T-helper 2 cell treated with Interferon-gamma antibody and Interleukin-4, amounts not matched to agents 5 μg/mL and 100 μg/mL, for 36 hours (primary cell): ENCODE measurements around the gene PRPS1.
A peak's percentile ranks its signal among the peaks of the same experiment; 100 is the strongest.
"Not testable (repeated sequence)": the region's sequence is repeated elsewhere in the genome, so short reads cannot be mapped to it uniquely, and the experiment has no call there.

Source experiments
- DNase-seq: peaks from one replicate; pipeline ENCODE4 v3.0.0; 2021; ENCODE audit warnings: low spot score
- H3K27ac Mint-ChIP-seq: one replicate; pipeline ENCODE4 v1.8.0; 2021; ENCODE audit warnings: mild to moderate bottlenecking, mixed read lengths
- H3K27me3 Mint-ChIP-seq: one replicate; pipeline ENCODE4 v1.8.0; 2021; ENCODE audit warnings: low read depth, mixed read lengths
- H3K36me3 Mint-ChIP-seq: one replicate; pipeline ENCODE4 v1.8.0; 2021; ENCODE audit warnings: low read depth, mixed read lengths
- H3K4me1 Mint-ChIP-seq: one replicate; pipeline ENCODE4 v1.8.0; 2021; ENCODE audit warnings: low read depth, mixed read lengths
- H3K4me3 Mint-ChIP-seq: one replicate; pipeline ENCODE4 v1.8.0; 2022; ENCODE audit warnings: mild to moderate bottlenecking, moderate library complexity, mixed read lengths
- H3K9me3 Mint-ChIP-seq: one replicate; pipeline ENCODE4 v1.8.0; 2021; ENCODE audit warnings: mixed read lengths

Gene PRPS1

DNA sequence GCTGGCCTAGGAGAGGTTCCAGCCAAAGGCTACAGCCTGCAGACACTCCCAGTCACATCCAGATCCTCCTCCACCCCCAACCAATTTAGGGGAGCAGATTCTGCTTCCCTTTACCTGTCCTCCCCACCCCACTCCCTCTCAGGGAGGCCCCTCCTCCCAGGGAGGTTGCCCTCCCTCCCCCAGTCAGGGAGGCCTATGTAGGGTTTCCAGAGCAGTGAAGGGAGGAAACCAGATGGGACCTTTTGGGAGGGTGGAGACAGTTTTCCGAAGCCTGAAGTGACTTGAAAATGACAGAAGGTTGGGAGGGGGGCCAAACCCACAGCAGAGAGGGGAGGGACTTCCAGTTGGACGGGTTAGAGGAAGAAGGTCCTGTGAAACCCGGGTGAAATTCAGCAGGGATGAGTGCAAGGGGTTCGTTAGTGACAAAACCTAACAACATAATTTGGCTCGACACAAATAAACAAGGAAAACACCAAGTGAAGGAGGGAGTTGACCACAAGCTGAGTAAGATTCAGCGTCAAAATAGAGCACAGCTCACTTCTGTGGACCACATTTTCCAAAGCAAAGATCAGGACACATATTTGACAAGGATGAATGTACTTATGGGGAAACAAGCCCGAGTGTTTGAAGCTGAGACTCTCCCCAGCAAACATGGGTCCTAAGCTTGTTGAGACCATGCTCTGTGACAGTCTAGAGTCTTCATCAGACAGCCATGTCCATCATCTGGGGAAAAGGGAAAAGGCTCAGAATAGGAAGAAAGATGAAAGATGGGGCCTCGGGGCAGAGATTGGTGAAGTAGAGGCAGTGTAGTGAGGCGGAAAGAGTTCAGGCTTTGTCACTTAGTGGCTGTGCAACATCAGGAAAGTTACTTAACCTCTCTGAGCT lies 46.4 kb downstream of the PRPS1 start:
- Mint-ChIP-seq H3K4me1 (peaks cover 40% of the 10 kb centered on the region), H3K27ac (peak overlapping the region; percentile 97), H3K9me3 (no peaks in the 10 kb centered on the region), H3K36me3 (peaks cover 4% of the 10 kb centered on the region), H3K4me3 (peak overlapping the region; percentile 93), H3K27me3 (no peaks in the 10 kb centered on the region)
- peak; percentile 45 for DNase-seq

DNA sequence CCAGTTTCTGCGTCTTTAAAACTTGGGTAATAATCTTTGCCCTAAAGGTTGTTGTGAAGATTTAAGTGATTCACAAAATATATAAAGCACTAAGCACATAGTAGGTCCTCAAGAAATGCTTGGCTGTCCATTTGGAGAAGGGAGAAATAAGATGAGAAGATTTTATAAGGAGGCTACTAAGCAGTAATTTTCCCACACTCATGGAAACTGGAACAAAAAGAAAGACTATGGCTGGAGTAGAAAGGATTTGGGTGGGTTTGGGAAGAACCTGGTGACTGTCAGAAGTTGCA lies 47.0 kb downstream of the PRPS1 start:
- Mint-ChIP-seq H3K9me3 (no peaks in the 10 kb centered on the region), H3K27me3 (no peaks in the 10 kb centered on the region), H3K4me3 (peak overlapping the region; percentile 93), H3K27ac (peak overlapping the region; percentile 97), H3K36me3 (peaks cover 4% of the 10 kb centered on the region), H3K4me1 (peaks cover 44% of the 10 kb centered on the region)
- no peak for DNase-seq

DNA sequence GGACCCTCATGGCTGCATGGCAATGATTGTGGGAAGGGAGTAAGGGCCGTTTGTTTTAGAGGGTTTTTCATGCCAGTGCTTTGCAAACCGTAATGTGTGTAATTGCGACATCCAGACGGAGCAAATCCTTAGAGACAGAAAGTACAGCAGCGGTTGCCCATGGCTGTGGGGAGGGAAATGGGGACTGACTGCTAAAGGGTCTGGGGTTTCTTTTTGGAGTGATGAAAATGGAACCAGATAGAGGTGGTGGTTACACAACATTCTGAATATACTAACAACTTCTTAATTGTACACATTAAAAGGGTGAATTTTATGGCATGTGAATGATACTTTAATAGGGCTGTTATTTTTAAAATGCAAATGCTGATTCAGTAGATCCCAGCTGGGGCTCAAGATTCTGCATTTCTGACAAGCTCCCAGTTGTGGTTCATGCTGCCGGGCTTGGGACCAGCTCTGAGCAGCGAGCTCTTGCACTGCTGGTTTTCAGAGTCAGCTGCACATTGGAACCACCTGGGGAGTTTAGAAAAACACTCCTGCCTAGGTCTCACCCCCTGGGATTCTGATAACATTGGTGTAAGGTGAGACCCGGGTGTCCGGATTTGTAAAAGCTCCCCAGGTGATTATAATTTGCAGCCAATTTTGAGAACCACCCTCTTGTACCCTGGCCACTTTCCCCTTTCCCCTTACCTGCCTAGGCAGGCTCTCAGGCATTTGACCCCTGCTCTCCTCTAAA lies 47.7 kb downstream of the PRPS1 start:
- peak overlapping the region; percentile 97 for H3K27ac Mint-ChIP-seq
- H3K27me3 Mint-ChIP-seq: no peaks in the 10 kb centered on the region
- peak overlapping the region; percentile 93 for H3K4me3 Mint-ChIP-seq
- H3K4me1 Mint-ChIP-seq: peaks cover 44% of the 10 kb centered on the region
- H3K36me3 Mint-ChIP-seq: peaks cover 4% of the 10 kb centered on the region
- DNase-seq: no peak
- no peaks in the 10 kb centered on the region for H3K9me3 Mint-ChIP-seq

- H3K36me3 Mint-ChIP-seq: peaks cover 4% of the 10 kb centered on the region
- peak overlapping the region; percentile 97 for H3K27ac Mint-ChIP-seq
- H3K9me3 Mint-ChIP-seq: no peaks in the 10 kb centered on the region
- DNase-seq: peak; percentile 58
- peaks cover 44% of the 10 kb centered on the region for H3K4me1 Mint-ChIP-seq
- H3K4me3 Mint-ChIP-seq: peak overlapping the region; percentile 93
- H3K27me3 Mint-ChIP-seq: no peaks in the 10 kb centered on the region
These were observed 48.5 kb downstream of the PRPS1 start for GRCh38 chrX:107676559-107677378.

DNA sequence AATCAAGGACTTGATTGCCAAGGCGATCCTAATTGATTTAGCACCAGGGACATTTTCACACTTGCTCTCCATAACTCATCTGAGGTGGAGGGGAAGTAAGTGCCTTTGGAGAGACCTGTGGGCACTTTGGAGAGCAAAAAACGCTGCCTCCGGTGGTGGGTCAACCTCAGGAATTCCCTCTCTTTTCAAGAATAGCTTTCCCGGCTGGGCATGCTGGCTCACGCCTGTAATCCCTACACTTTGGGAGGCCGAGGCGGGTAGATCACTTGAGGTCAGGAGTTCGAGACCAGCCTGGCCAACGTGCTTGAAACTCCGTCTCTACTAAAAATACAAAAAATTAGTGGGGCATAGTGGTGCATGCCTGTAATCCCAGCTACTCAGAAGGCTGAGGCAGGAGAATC lies 49.2 kb downstream of the PRPS1 start:
- no peaks in the 10 kb centered on the region for H3K9me3 Mint-ChIP-seq

DNA sequence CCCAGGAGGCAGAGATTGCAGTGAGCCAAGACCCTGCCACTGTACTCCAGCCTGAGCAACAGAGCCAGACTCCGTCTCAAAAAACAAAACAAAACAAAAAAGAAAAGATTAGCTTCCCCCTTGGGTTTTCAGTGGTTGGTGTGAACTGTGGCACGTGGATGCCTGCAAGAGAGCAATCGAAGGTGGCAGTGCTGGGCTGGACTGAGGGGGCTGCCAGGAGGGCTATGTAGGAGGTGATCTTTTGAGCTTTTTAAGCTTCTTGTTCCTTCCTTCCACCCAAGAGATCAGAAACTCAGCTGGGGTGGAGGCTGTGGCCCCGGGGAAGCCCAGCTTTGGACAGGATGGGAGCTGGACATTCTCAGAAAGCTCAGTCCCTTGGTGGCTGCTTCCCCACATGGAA lies 49.6 kb downstream of the PRPS1 start:
- DNase-seq: no peak
- Mint-ChIP-seq H3K4me1 (peaks cover 44% of the 10 kb centered on the region), H3K36me3 (peaks cover 4% of the 10 kb centered on the region), H3K27me3 (no peaks in the 10 kb centered on the region), H3K27ac (peak overlapping the region; percentile 91), H3K9me3 (no peaks in the 10 kb centered on the region), H3K4me3 (peak overlapping the region; percentile 38)

More for the DNA sequence above, 49.2 kb downstream of the PRPS1 start:
- Mint-ChIP-seq H3K4me1 (peaks cover 44% of the 10 kb centered on the region), H3K27ac (peak overlapping the region; percentile 97), H3K4me3 (peak overlapping the region; percentile 93), H3K27me3 (no peaks in the 10 kb centered on the region), H3K36me3 (peaks cover 4% of the 10 kb centered on the region)
- no peak for DNase-seq

DNA sequence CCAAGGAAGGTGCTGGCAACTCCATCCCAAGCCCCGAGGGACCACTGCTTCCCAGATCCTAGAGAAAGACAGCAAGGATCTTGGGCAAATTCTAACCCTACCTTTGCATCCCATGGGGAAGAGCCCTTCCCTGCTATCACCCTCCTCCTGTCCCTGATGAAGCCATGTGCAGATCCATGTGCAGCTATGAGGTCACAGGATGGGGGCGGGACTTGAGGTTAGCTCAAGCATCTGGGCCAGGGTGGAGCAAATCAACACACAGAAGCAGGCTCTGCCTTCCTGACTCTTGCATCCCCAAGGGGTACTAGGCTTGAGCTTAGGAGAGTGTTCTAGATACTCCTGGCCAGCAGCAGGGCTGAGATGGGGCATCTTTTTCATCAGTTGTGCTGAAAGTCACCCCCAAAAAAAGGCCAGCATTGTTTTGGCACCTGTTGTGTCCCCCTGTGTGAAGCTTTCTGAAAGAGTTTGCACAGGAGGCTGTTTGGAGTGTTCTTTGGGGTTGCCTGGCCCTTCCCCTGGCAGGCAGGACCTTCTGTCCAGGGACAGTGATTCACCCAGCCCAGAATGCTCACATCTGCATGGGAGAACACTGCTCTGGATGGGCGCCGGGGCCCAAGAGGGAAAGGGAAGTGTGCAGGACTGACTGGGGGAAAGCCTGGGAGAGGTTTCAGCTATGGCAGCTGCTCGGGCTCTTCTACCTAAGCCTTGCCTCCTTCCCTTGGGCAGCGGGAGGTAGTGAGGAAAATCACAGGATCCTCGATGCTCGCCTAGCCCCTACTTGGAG lies 50.8 kb downstream of the PRPS1 start:
- H3K36me3 Mint-ChIP-seq: peaks cover 4% of the 10 kb centered on the region
- peak overlapping the region; percentile 59 for H3K4me3 Mint-ChIP-seq
- peak overlapping the region; percentile 91 for H3K27ac Mint-ChIP-seq
- peaks cover 45% of the 10 kb centered on the region for H3K4me1 Mint-ChIP-seq
- no peaks in the 10 kb centered on the region for H3K27me3 Mint-ChIP-seq
- no peaks in the 10 kb centered on the region for H3K9me3 Mint-ChIP-seq
- peak; percentile 59 for DNase-seq

GRCh38 chrX:107682256-107682655 lies 53.9 kb downstream of the PRPS1 start:
- no peak overlapping the region for H3K27ac Mint-ChIP-seq
- DNase-seq: no peak
- H3K36me3 Mint-ChIP-seq: no peaks in the 10 kb centered on the region
- H3K27me3 Mint-ChIP-seq: no peaks in the 10 kb centered on the region
- H3K4me1 Mint-ChIP-seq: peaks cover 49% of the 10 kb centered on the region
- H3K9me3 Mint-ChIP-seq: no peaks in the 10 kb centered on the region
- no peak overlapping the region for H3K4me3 Mint-ChIP-seq

- H3K27me3 Mint-ChIP-seq: no peaks in the 10 kb centered on the region
- no peak overlapping the region for H3K27ac Mint-ChIP-seq
- H3K4me1 Mint-ChIP-seq: peaks cover 44% of the 10 kb centered on the region
- H3K4me3 Mint-ChIP-seq: no peak overlapping the region
- H3K36me3 Mint-ChIP-seq: no peaks in the 10 kb centered on the region
- no peaks in the 10 kb centered on the region for H3K9me3 Mint-ChIP-seq
- no peak for DNase-seq
These were observed 55.0 kb downstream of the PRPS1 start for GRCh38 chrX:107683124-107683895.

- no peaks in the 10 kb centered on the region for H3K9me3 Mint-ChIP-seq
- no peaks in the 10 kb centered on the region for H3K27me3 Mint-ChIP-seq
- no peak overlapping the region for H3K4me3 Mint-ChIP-seq
- H3K4me1 Mint-ChIP-seq: peaks cover 38% of the 10 kb centered on the region
- peak overlapping the region; percentile 23 for H3K27ac Mint-ChIP-seq
- H3K36me3 Mint-ChIP-seq: no peaks in the 10 kb centered on the region
- no peak for DNase-seq
These were observed 55.6 kb downstream of the PRPS1 start for GRCh38 chrX:107683931-107684330.

GRCh38 chrX:107684956-107685385 lies 56.7 kb downstream of the PRPS1 start:
- peak; percentile 9 for DNase-seq
- H3K9me3 Mint-ChIP-seq: no peaks in the 10 kb centered on the region
- peaks cover 29% of the 10 kb centered on the region for H3K4me1 Mint-ChIP-seq
- H3K27ac Mint-ChIP-seq: no peak overlapping the region
- no peak overlapping the region for H3K4me3 Mint-ChIP-seq
- no peaks in the 10 kb centered on the region for H3K36me3 Mint-ChIP-seq
- H3K27me3 Mint-ChIP-seq: no peaks in the 10 kb centered on the region

- H3K4me3 Mint-ChIP-seq, H3K27ac Mint-ChIP-seq, H3K36me3 Mint-ChIP-seq: not testable (repeated sequence)
These were observed 57.3 kb downstream of the PRPS1 start for GRCh38 chrX:107685586-107685985.

GRCh38 chrX:107686026-107686425 lies 57.7 kb downstream of the PRPS1 start:
- Mint-ChIP-seq H3K4me3 (no peak overlapping the region), H3K27ac (no peak overlapping the region), H3K4me1 (peaks cover 26% of the 10 kb centered on the region), H3K9me3 (no peaks in the 10 kb centered on the region), H3K27me3 (no peaks in the 10 kb centered on the region), H3K36me3 (no peaks in the 10 kb centered on the region)
- DNase-seq: no peak

More at GRCh38 chrX:107685586-107685985, 57.3 kb downstream of the PRPS1 start:
- H3K4me1 Mint-ChIP-seq: peaks cover 26% of the 10 kb centered on the region
- H3K27me3 Mint-ChIP-seq, DNase-seq, H3K9me3 Mint-ChIP-seq: not testable (repeated sequence)
